ENCODE results near the gene SLC2A6.
A peak's percentile ranks its signal among the peaks of the same experiment; 100 is the strongest.

SLC2A6 gene

GRCh38 chr9:133457748-133458147 lies 21.2 kb downstream of the SLC2A6 start:
- no peak for DNase-seq (ENCODE audit: low read depth)
- no peak overlapping the region for H3K4me3 ChIP-seq (ENCODE audit: low read depth, low read length)
- no peak for TF ChIP-seq CTCF (IDR thresholded peaks at IDR 0.05; ENCODE audit: low read depth, low read length, missing control alignments)

- no peak for DNase-seq (ENCODE audit: low read depth)
- no peak for TF ChIP-seq CTCF (IDR thresholded peaks at IDR 0.05; ENCODE audit: low read depth, low read length, missing control alignments)
- no peak overlapping the region for H3K4me3 ChIP-seq (ENCODE audit: low read depth, low read length)
These were observed 21.7 kb downstream of the SLC2A6 start for GRCh38 chr9:133457233-133457632.

DNA sequence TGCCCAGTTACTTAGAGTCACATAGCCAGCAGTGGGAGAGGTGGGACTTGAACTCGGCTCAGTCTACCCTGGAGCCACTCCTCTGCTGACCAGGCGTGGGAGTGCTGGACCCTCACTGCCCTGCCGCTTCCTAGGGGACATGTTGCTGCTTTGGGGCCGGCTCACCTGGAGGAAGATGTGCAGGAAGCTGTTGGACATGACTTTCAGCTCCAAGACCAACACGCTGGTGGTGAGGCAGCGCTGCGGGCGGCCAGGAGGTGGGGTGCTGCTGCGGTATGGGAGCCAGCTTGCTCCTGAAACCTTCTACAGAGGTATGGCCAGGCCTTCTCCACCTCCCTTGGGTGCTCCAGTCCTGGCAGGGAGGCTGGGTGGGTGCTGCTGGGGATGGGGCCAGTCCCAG lies 22.5 kb downstream of the SLC2A6 start:
- H3K4me3 ChIP-seq (ENCODE audit: low read depth, low read length) = no peak overlapping the region
- TF ChIP-seq CTCF (IDR thresholded peaks at IDR 0.05; ENCODE audit: low read depth, low read length, missing control alignments) = peak; percentile 36
- DNase-seq (ENCODE audit: low read depth) = no peak

GRCh38 chr9:133455936-133456335 lies 23.0 kb downstream of the SLC2A6 start:
- no peak for DNase-seq (ENCODE audit: low read depth)
- H3K4me3 ChIP-seq (ENCODE audit: low read depth, low read length) = no peak overlapping the region
- no peak for TF ChIP-seq CTCF (IDR thresholded peaks at IDR 0.05; ENCODE audit: low read depth, low read length, missing control alignments)

DNA sequence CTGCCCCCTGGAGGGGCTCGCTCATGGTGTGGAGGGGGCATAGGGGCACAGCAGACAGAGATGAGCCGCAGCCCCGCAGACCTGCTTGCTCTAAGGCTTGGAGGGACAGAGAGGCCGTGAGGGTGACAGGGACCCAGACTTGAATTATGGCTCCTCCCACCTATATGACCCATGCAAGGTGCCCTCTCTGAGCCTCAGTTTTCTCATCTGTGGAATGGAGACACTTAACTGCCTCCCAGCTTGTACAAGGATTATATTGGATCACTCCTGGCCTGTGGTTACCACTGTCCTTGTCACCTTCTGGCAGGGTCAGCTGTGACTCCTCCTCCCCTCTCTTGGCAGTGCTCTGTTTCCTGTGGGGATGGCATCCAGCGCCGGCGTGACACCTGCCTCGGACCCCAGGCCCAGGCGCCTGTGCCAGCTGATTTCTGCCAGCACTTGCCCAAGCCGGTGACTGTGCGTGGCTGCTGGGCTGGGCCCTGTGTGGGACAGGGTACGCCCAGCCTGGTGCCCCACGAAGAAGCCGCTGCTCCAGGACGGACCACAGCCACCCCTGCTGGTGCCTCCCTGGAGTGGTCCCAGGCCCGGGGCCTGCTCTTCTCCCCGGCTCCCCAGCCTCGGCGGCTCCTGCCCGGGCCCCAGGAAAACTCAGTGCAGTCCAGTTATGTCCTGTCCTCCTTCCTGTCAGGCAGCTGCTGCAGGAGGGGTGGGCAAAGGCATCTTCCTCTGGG lies 23.8 kb downstream of the SLC2A6 start:
- H3K4me3 ChIP-seq (ENCODE audit: low read depth, low read length) = no peak overlapping the region
- no peak for TF ChIP-seq CTCF (IDR thresholded peaks at IDR 0.05; ENCODE audit: low read depth, low read length, missing control alignments)
- no peak for DNase-seq (ENCODE audit: low read depth)

DNA sequence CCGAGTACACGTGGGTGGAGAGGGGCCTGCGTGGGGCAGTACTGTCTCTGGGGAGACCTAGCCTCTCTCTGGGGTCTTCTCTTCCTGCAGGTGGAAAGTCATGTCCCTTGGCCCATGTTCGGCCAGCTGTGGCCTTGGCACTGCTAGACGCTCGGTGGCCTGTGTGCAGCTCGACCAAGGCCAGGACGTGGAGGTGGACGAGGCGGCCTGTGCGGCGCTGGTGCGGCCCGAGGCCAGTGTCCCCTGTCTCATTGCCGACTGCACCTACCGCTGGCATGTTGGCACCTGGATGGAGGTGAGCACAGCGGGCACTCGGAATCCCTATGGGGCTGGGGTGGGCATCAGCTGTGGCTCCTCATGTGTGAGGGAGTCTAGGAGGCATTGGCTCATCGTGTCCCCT lies 24.6 kb downstream of the SLC2A6 start:
- no peak for DNase-seq (ENCODE audit: low read depth)
- no peak overlapping the region for H3K4me3 ChIP-seq (ENCODE audit: low read depth, low read length)
- TF ChIP-seq CTCF (IDR thresholded peaks at IDR 0.05; ENCODE audit: low read depth, low read length, missing control alignments) = no peak

GRCh38 chr9:133453651-133454050 lies 25.2 kb downstream of the SLC2A6 start:
- no peak for TF ChIP-seq CTCF (IDR thresholded peaks at IDR 0.05; ENCODE audit: low read depth, low read length, missing control alignments)
- no peak for DNase-seq (ENCODE audit: low read depth)

More at GRCh38 chr9:133453651-133454050, 25.2 kb downstream of the SLC2A6 start:
- no peak overlapping the region for H3K4me3 ChIP-seq (ENCODE audit: low read depth, low read length)

Measured in GM12864 (cell line).